ENCODE results near the gene DLL1.
"Not testable (repeated sequence)": the region's sequence is repeated elsewhere in the genome, so short reads cannot be mapped to it uniquely, and the experiment has no call there.

DLL1 gene

GRCh38 chr6:170290296-170291128, at the start of gene DLL1:
Gene DLL1, minus strand, starts transcription at chr6:170291078. Its CDS starts 939 bp downstream, at chr6:170290139.
- peak; percentile 64 for DNase-seq (ENCODE audit: low read depth, low spot score)

GRCh38 chr6:170335199-170335598, 44.3 kb upstream of the DLL1 start:
- DNase-seq (ENCODE audit: low read depth, low spot score), result not testable (repeated sequence)

- no peak for DNase-seq (ENCODE audit: low read depth, low spot score)
These were observed 38.4 kb upstream of the DLL1 start for GRCh38 chr6:170329321-170329720.

- DNase-seq (ENCODE audit: low read depth, low spot score), result no peak
These were observed 26.8 kb upstream of the DLL1 start for GRCh38 chr6:170317718-170318117.

- no peak for DNase-seq (ENCODE audit: low read depth, low spot score)
These were observed 26.2 kb upstream of the DLL1 start for GRCh38 chr6:170317076-170317475.

GRCh38 chr6:170316071-170316470, 25.2 kb upstream of the DLL1 start:
- DNase-seq (ENCODE audit: low read depth, low spot score), result peak; percentile 21

GRCh38 chr6:170314983-170315382, 24.1 kb upstream of the DLL1 start:
- DNase-seq (ENCODE audit: low read depth, low spot score), result no peak

- no peak for DNase-seq (ENCODE audit: low read depth, low spot score)
These were observed 22.9 kb upstream of the DLL1 start for GRCh38 chr6:170313716-170314295.

GRCh38 chr6:170312876-170313275, 22.0 kb upstream of the DLL1 start:
- no peak for DNase-seq (ENCODE audit: low read depth, low spot score)

- DNase-seq (ENCODE audit: low read depth, low spot score), result peak; percentile 16
These were observed 20.8 kb upstream of the DLL1 start for GRCh38 chr6:170311696-170312095.

- no peak for DNase-seq (ENCODE audit: low read depth, low spot score)
These were observed 17.9 kb upstream of the DLL1 start for GRCh38 chr6:170308761-170309160.

GRCh38 chr6:170307080-170307545, 16.2 kb upstream of the DLL1 start:
- peak; percentile 16 for DNase-seq (ENCODE audit: low read depth, low spot score)

GRCh38 chr6:170306324-170307079, 15.6 kb upstream of the DLL1 start, which contains the start of gene FAM120B:
Gene FAM120B, plus strand, starts transcription at chr6:170306758. Its CDS starts 10,633 bp downstream, at chr6:170317391.
- peak; percentile 99 for DNase-seq (ENCODE audit: low read depth, low spot score)

- no peak for DNase-seq (ENCODE audit: low read depth, low spot score)
These were observed 15.0 kb upstream of the DLL1 start for GRCh38 chr6:170305805-170306323.

- no peak for DNase-seq (ENCODE audit: low read depth, low spot score)
These were observed 10.3 kb upstream of the DLL1 start for GRCh38 chr6:170301184-170301583.

- DNase-seq (ENCODE audit: low read depth, low spot score), result no peak
These were observed 7.8 kb upstream of the DLL1 start for GRCh38 chr6:170298688-170299087.

GRCh38 chr6:170297576-170298330, 6.9 kb upstream of the DLL1 start:
- no peak for DNase-seq (ENCODE audit: low read depth, low spot score)

- DNase-seq (ENCODE audit: low read depth, low spot score), result peak; percentile 10
These were observed 6.1 kb upstream of the DLL1 start for GRCh38 chr6:170296746-170297575.

GRCh38 chr6:170296423-170296745, 5.5 kb upstream of the DLL1 start:
- DNase-seq (ENCODE audit: low read depth, low spot score), result no peak
